ENCODE measurements around the gene INSYN1.
"Not testable (repeated sequence)": the region's sequence is repeated elsewhere in the genome, so short reads cannot be mapped to it uniquely, and the experiment has no call there.

Gene INSYN1

GRCh38 chr15:73786538-73786937 is 33.4 kb upstream of the INSYN1 start:
- Mint-ChIP-seq H3K36me3 (ENCODE audit: low read depth) (no peaks in the 10 kb centered on the region), H3K9me3 (no peaks in the 10 kb centered on the region), H3K4me3 (no peak overlapping the region), H3K4me1 (peaks cover 63% of the 10 kb centered on the region), H3K27me3 (ENCODE audit: low read depth) (peaks cover 26% of the 10 kb centered on the region), H3K27ac (peak overlapping the region in 2 of 3 experiments; percentile 75 to 94)
- TF ChIP-seq CTCF (IDR thresholded peaks at IDR 0.05; ENCODE audit: unreplicated experiment in 3 of 3), result no peak

GRCh38 chr15:73785256-73786014 is 32.3 kb upstream of the INSYN1 start:
- Mint-ChIP-seq H3K27ac (peak overlapping the region in 2 of 3 experiments; percentile 75 to 94), H3K4me1 (peaks cover 60% of the 10 kb centered on the region), H3K27me3 (ENCODE audit: low read depth) (peaks cover 22% of the 10 kb centered on the region)
- not testable (repeated sequence) for H3K9me3 Mint-ChIP-seq; H3K36me3 Mint-ChIP-seq (ENCODE audit: low read depth); H3K4me3 Mint-ChIP-seq

- TF ChIP-seq CTCF (IDR thresholded peaks at IDR 0.05; ENCODE audit: unreplicated experiment in 3 of 3), result no peak
- Mint-ChIP-seq H3K9me3 (no peaks in the 10 kb centered on the region), H3K27ac (no peak overlapping the region), H3K4me1 (peaks cover 68% of the 10 kb centered on the region), H3K27me3 (ENCODE audit: low read depth) (peaks cover 33% of the 10 kb centered on the region), H3K36me3 (ENCODE audit: low read depth) (no peaks in the 10 kb centered on the region), H3K4me3 (no peak overlapping the region)
These were observed 31.1 kb upstream of the INSYN1 start for GRCh38 chr15:73784291-73784690.

GRCh38 chr15:73782344-73782959 is 29.3 kb upstream of the INSYN1 start:
- no peaks in the 10 kb centered on the region for H3K9me3 Mint-ChIP-seq
- TF ChIP-seq CTCF (IDR thresholded peaks at IDR 0.05; ENCODE audit: unreplicated experiment in 3 of 3), result no peak
- H3K27me3 Mint-ChIP-seq (ENCODE audit: low read depth), result peaks cover 30% of the 10 kb centered on the region
- no peaks in the 10 kb centered on the region for H3K36me3 Mint-ChIP-seq (ENCODE audit: low read depth)
- peak overlapping the region in 1 of 3 experiments; percentile 5 for H3K4me3 Mint-ChIP-seq
- peaks cover 64% of the 10 kb centered on the region for H3K4me1 Mint-ChIP-seq
- H3K27ac Mint-ChIP-seq, result peak overlapping the region in 2 of 3 experiments; percentile 52 to 63

GRCh38 chr15:73781038-73781925 is 28.1 kb upstream of the INSYN1 start:
- Mint-ChIP-seq H3K9me3 (no peaks in the 10 kb centered on the region), H3K27me3 (ENCODE audit: low read depth) (peaks cover 28% of the 10 kb centered on the region), H3K4me3 (no peak overlapping the region), H3K4me1 (peaks cover 55% of the 10 kb centered on the region), H3K36me3 (ENCODE audit: low read depth) (no peaks in the 10 kb centered on the region), H3K27ac (peak overlapping the region in 1 of 3 experiments; percentile 6)
- no peak for TF ChIP-seq CTCF (IDR thresholded peaks at IDR 0.05; ENCODE audit: unreplicated experiment in 3 of 3)

- Mint-ChIP-seq H3K27me3 (ENCODE audit: low read depth) (peaks cover 22% of the 10 kb centered on the region), H3K4me3 (no peak overlapping the region), H3K36me3 (ENCODE audit: low read depth) (no peaks in the 10 kb centered on the region), H3K4me1 (peaks cover 42% of the 10 kb centered on the region), H3K27ac (peak overlapping the region in 1 of 3 experiments; percentile 3), H3K9me3 (no peaks in the 10 kb centered on the region)
- no peak for TF ChIP-seq CTCF (IDR thresholded peaks at IDR 0.05; ENCODE audit: unreplicated experiment in 3 of 3)
These were observed 26.8 kb upstream of the INSYN1 start for GRCh38 chr15:73779974-73780373.

Measured in nephron (organoid).